ENCODE results near the gene GNGT1.

Gene GNGT1

DNA sequence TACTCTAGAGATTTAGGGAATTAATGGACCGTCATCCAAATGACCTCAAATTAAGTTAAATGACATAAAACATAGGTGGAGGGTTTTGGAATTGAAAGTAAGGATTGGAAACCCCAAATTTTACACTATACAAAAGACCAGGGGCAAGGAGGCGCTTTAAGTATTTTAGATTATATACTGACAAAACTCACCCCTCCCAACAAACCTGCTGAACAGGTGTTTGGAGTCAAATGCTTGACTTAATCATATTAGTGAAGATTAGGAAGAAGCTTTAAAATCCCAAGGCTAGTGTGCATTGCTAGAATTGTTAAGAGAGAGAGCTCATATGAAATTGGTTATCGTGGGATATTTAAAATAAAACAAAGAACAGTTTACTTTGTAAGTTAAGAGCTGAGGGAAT lies at the start of gene GNGT1:
Gene GNGT1 (plus strand): TSS at position 301 of the 400 bp plus-strand sequence. CDS start 180 bp downstream, outside the sequence.
- DNase-seq (ENCODE audit: low read depth): no peak

DNA sequence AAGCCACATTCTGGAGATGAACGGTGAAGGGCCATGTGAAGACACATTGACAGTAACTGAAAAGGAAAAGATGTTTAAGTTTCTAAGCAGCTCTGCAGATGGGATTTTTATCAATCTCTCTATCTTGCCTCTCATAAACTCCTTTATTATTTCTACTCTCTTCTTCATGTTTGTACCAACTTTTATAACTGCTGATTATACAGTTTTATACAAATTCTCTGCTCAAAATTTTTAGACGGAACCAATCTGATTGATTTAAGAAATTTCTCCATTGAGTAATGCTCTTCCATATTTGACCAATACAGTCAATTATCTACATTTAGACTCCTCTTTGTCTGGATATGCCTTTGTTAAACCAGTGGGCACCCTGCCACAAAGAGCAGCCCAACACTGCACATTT lies 47.5 kb upstream of the GNGT1 start:
- DNase-seq (ENCODE audit: low read depth): no peak

GRCh38 chr7:93860261-93860660 lies 46.1 kb upstream of the GNGT1 start:
- no peak for DNase-seq (ENCODE audit: low read depth)

DNA sequence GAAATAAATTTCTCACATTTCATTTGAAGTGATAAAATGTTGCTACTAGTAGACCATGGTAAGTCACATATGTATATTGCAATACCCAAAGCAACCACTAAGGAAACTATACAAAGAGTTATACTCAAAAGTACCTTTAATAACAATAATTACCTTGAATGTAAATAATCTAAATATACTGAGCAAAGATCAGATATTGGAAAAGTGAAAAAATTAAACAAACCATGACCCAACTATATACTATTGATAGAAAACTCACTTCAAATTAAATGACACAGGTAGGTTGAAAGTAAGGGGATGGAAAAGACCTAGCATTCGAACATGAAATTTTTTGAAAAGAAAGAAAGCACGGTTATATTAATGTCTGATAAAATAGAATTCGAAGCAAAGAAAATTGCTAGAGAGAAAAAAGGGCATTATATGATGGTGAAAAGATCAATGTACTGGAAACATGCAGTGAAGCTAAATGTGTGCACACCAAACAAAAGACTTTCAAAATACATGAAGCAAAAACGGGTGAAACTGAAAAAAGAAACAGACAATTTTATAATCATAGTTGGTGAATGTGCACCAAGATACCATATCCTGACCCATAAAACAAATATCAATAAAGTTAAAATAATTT lies 44.9 kb upstream of the GNGT1 start:
- DNase-seq (ENCODE audit: low read depth): no peak

- no peak for DNase-seq (ENCODE audit: low read depth)
Observed at GRCh38 chr7:93862651-93863050, 43.7 kb upstream of the GNGT1 start.

- no peak for DNase-seq (ENCODE audit: low read depth)
Observed at GRCh38 chr7:93866886-93867285, 39.5 kb upstream of the GNGT1 start.

GRCh38 chr7:93873998-93874574 lies 32.3 kb upstream of the GNGT1 start:
- DNase-seq (ENCODE audit: low read depth): no peak

DNA sequence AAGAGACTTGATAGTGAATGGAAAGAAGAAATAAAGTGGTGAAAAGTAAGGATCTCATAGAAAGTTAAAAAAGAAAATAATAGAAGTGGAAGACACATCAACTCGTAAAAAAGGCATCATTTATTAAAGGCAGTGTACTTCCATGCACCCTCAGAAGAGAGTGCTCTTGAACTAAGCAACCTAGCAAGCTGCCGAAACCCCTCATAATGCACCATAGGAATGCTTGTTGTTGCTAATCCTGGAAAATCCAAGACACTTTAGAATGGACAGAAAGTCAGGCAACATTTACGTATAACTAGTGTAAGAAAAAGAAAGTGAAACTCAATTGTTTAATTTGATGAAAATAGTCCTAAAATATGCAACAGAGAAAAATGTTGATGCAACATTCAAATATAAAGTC lies 28.6 kb upstream of the GNGT1 start:
- DNase-seq (ENCODE audit: low read depth): no peak

DNA sequence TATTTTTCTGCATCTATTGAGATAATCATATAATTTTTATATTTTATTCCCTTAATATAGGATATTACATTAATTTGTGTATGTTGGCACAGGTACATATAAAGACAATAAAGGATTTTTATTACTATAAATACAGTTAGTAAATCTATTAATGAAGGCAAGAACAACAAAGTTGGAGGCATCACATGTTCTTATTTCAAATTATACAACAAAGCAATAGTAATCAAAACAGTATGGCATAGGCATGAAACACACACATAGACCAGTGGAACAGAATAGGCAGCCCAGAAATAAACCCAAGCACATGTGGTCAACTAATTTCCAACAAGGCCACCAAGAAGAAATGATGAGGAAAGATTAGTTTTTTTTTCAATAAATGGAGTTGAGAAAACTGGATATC lies 27.0 kb upstream of the GNGT1 start:
- DNase-seq (ENCODE audit: low read depth): no peak

DNA sequence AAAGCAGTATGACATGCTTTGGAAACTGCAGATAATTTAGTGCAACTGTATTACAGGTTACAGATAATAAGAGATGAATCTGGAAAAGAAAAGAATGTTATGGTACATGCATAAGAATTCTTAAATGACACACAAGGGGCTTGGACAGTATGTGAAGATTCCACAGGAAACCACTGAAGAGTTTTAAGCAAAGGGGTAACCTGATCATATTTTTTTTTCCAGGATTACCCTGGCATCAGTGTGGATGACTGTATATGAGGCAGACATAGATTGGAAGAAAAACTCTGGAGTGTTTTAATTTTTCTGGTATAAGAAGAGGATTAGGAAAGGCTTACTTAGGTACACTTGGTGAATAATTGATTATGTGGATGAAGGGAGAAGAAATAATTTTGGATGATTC lies 23.9 kb upstream of the GNGT1 start:
- DNase-seq (ENCODE audit: low read depth): no peak

DNA sequence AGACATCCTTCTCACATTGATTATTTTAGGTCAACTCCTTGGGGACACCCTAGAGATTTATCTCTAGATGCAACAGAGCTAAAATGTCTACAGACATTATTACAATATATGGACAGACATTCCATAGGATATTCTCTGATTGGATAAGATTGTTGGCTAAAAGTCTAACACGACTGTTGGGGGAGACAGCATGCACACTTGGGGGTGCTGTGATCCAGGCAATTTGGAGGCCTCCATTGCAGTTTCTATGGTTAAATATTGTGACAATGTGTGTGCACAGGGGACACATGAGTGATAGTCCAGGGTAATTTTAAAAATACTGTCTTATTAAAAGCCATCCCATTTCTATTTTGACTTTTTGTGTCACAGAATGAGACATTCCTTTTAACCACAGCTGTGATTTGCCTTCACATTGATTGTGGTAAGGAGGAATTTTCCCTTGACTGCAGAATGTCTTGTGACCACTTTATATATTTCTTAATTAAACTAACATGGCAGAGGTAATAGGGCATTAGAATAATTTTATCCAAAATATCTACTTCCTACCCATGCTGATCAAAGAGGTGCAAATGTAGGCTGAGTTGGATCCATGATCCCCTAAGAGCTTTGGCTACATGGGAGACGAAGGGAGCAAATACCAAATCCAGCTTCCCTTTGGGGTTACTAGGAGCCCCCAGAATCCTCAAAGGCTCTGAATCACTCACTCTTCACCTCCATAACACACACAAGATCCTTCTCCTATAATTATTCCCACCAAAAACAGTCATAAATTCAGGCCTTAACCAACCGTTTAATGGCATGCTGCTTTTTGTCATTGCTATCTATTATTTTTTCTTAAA lies 23.1 kb upstream of the GNGT1 start:
- no peak for DNase-seq (ENCODE audit: low read depth)

GRCh38 chr7:93883917-93884345 lies 22.4 kb upstream of the GNGT1 start:
- no peak for DNase-seq (ENCODE audit: low read depth)

DNA sequence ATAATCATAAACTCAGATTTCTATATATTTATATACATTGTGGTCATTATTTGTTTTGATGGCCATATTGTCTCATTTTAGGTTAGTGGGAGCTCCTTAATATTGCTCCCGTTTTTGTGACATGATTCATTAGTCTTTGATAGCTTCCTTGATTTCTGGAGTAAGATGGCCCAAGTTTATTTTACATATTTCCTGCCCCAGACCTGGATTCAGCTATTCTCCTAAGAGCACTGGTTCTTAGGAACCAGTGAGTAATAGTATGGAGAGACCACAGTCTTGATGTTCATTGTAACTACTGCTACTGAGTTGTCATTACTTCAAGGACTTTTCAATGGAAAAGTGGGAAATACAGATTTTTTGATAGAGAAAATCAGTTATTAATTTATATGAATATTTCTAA lies 21.8 kb upstream of the GNGT1 start:
- no peak for DNase-seq (ENCODE audit: low read depth)

GRCh38 chr7:93889261-93889660 lies 17.1 kb upstream of the GNGT1 start:
- DNase-seq (ENCODE audit: low read depth): no peak

DNA sequence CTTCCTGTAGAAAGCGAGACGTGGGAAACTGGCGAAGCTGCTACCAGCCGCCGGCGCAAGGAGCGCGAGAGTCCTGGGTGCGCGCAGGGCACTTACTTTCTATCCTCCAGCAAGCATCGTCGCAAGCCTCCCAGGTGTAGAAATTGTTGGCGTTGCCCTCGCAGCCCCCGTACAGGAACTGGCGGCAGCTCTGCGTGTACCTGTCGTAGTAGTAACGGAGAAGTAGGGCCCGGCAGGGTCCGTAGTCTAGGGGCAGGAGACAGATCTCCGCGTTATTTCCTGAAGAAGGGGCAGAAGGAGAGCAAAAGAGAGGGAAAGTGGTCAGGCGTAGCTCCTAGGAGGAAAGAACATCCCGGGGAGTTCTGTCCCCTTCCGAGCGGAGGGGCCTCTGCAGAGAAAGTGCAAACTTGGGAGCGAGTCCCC lies 16.3 kb upstream of the GNGT1 start:
- no peak for DNase-seq (ENCODE audit: low read depth)

DNA sequence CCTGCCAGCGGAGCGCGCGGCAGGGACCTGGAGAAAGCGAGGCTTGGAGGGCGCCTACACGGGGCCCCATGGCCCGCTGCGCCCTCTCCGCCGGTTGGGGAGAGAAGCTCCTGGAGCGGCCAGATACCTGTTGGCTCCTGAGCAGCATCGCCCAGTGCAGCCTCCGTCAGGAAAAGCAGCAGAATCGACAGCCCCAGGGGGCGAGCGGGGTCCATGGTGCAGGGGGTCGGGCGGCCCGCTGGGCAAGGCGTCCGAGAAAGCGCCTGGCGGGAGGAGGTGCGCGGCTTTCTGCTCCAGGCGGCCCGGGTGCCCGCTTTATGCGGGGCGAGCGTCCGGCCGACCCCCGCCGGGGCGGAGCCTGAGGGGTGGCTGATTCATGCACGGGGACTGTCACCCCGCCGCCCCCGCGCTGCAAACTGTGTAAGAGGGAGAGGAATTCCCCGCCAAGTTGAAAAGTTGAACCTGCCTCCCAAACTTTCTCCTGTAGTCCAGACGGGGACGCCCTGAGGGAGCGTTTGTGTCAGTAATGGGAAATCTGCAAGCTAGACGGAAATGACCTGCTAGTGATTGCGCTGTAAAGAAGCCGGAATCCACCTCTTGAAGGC lies 15.8 kb upstream of the GNGT1 start, which contains the start of gene TFPI2:
Gene TFPI2 (minus strand): TSS at position 290 of the 605 bp plus-strand sequence. CDS start 75 bp downstream, at position 215.
- no peak for DNase-seq (ENCODE audit: low read depth)

GRCh38 chr7:93894426-93894825 lies 11.9 kb upstream of the GNGT1 start:
- DNase-seq (ENCODE audit: low read depth): no peak

- DNase-seq (ENCODE audit: low read depth): no peak
Observed at GRCh38 chr7:93894966-93895640, 11.3 kb upstream of the GNGT1 start.

- no peak for DNase-seq (ENCODE audit: low read depth)
Observed at GRCh38 chr7:93895859-93896600, 10.3 kb upstream of the GNGT1 start.

GRCh38 chr7:93897680-93898079 lies 8.7 kb upstream of the GNGT1 start:
- no peak for DNase-seq (ENCODE audit: low read depth)

GRCh38 chr7:93902777-93903423 lies 3.5 kb upstream of the GNGT1 start:
- no peak for DNase-seq (ENCODE audit: low read depth)

Measured in stimulated activated CD8-positive, alpha-beta memory T cell treated with anti-CD3 and anti-CD28 coated beads, Interleukin-7, amount 100 ng/mL, for 24 hours (primary cell).